ENCODE data around the gene MARVELD3.
A peak's percentile ranks its signal among the peaks of the same experiment; 100 is the strongest.
"Not testable (repeated sequence)": the region's sequence is repeated elsewhere in the genome, so short reads cannot be mapped to it uniquely, and the experiment has no call there.

MARVELD3 gene

DNA sequence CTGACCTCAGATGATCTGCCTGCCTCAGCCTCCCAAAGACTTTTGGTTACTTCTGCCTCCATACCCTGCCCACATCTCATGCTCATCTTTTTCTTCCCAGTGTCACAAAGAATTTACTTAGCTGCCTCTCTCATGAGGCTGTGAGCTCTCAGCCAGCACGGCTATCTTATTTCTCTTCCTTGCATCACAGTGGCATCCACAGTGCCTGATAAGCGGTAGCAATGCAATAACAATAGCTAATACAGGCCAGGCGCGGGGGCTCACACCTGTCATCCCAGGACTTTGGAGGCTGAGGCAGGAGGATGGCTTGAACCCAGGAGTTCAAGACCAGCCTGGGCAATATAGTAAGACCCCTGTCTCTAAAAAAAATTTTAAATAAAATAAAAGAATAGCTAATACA, 15.5 kb upstream of the MARVELD3 start:
- DNase-seq (ENCODE audit: low read depth): no peak
- TF ChIP-seq, protein P1, sequence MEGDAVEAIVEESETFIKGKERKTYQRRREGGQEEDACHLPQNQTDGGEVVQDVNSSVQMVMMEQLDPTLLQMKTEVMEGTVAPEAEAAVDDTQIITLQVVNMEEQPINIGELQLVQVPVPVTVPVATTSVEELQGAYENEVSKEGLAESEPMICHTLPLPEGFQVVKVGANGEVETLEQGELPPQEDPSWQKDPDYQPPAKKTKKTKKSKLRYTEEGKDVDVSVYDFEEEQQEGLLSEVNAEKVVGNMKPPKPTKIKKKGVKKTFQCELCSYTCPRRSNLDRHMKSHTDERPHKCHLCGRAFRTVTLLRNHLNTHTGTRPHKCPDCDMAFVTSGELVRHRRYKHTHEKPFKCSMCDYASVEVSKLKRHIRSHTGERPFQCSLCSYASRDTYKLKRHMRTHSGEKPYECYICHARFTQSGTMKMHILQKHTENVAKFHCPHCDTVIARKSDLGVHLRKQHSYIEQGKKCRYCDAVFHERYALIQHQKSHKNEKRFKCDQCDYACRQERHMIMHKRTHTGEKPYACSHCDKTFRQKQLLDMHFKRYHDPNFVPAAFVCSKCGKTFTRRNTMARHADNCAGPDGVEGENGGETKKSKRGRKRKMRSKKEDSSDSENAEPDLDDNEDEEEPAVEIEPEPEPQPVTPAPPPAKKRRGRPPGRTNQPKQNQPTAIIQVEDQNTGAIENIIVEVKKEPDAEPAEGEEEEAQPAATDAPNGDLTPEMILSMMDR (IDR thresholded peaks at IDR 0.05; ENCODE audit: low read length, missing control alignments): no peak
- H3K4me3 ChIP-seq (replicated peaks; ENCODE audit: low read depth, low read length): no peak overlapping the region

DNA sequence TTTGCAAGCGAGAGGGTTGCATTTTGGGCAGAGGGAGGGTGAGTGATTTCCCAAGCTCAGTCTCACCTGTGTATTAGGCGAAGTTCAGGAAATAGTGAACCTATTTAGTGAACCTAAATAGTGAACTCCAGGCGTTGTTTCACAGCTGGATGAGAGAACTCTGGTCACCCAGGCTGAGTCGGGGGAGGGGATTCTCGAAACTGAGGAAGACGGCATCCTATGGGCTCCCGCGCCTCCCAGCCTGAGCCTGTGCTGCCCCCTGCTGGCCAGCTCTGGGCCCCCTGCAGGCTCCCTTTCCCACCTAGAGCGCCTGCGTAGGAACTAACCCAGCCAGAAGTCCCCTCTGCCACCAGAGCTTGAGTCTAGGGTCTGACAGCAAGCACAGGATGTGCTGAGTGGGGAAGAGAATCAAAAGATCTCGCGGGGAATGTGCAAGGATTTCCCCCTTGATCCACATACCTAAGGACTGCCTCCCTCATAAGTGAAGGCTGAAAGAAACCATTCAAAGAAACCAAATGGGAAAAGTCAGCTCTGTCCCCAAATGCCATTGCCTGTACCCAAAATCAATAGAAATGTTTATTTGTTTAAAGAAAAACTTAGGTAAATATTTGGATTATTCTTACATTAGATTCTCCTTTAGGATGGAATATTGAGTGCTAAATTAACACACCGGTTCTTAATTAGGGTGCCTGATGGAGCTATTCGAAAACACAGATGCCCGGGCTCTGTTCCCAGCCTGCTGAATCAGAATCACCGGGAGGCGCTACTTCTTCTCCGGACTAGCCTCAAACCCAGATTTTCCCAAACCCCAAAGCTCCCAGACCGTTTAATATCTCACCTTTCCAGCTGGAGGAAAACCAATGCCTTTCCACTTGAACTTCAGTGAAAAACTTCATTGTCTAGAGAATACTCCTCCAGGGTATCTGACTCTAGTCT, 14.8 kb upstream of the MARVELD3 start:
- no peak overlapping the region for H3K4me3 ChIP-seq (replicated peaks; ENCODE audit: low read depth, low read length)
- DNase-seq (ENCODE audit: low read depth): peak; percentile 58
- TF ChIP-seq, protein P1 (IDR thresholded peaks at IDR 0.05; ENCODE audit: low read length, missing control alignments): peak; percentile 96

DNA sequence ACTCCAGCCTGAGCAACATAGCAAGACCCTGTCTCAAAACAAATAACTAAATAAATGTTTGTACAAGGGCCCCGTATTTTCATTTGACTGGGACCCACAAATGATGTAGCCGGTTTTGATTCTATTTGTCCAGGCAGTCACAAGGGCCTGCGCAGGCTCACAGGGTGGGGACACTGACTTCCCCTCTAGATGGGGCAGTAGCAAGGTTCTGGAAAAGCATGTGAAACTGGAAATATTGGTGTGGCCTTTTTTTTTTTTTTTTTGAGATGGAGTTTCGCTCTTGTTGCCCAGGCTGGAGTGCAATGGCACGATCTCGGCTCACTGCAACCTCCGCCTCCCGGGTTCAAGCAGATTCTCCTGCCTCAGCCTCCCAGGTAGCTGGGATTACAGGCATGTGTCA, 11.0 kb upstream of the MARVELD3 start:
- not testable (repeated sequence) for DNase-seq (ENCODE audit: low read depth); H3K4me3 ChIP-seq (replicated peaks; ENCODE audit: low read depth, low read length)

DNA sequence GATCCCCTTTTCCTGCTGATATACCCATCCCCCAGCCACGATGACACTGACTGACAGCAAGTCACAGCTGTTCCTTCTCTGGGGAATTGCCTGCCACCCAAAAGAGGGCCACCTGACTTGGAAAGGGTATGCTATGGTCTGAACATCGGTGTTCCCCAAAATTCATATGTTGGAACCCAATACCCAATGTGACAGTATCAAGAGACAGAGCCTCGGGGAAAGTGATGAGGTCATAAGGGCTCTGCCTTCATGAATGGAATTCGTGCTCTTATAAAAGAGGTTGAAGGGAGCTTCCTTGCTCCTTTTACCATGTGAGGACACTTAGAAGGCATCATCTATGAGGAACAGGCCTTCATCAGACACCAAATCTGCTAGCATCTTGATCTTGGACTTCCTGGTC, 7.6 kb upstream of the MARVELD3 start:
- DNase-seq (ENCODE audit: low read depth): no peak
- H3K4me3 ChIP-seq (replicated peaks; ENCODE audit: low read depth, low read length): no peak overlapping the region
- TF ChIP-seq, protein P1 (IDR thresholded peaks at IDR 0.05; ENCODE audit: low read length, missing control alignments): no peak

DNA sequence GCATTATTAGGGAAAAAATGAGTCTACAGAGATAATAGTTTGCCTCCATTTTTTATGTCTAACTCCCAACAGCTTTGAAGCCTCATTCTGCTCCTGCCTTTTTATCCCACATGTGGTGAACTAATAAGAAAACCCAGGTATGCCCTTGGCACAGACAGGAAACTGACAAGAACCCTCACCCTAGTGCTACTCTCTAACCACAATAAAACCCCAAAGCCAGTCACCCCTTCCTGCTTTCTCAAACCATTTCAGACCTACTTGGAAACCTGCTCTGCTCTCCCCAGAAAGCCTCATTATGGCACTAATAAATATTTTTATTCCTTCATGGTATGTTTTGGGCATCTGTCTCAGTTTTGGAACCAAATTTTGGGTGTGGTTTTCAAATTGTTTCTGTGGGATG, 3.9 kb upstream of the MARVELD3 start:
- H3K4me3 ChIP-seq (replicated peaks; ENCODE audit: low read depth, low read length): no peak overlapping the region
- no peak for DNase-seq (ENCODE audit: low read depth)
- TF ChIP-seq, protein P1 (IDR thresholded peaks at IDR 0.05; ENCODE audit: low read length, missing control alignments): no peak

DNA sequence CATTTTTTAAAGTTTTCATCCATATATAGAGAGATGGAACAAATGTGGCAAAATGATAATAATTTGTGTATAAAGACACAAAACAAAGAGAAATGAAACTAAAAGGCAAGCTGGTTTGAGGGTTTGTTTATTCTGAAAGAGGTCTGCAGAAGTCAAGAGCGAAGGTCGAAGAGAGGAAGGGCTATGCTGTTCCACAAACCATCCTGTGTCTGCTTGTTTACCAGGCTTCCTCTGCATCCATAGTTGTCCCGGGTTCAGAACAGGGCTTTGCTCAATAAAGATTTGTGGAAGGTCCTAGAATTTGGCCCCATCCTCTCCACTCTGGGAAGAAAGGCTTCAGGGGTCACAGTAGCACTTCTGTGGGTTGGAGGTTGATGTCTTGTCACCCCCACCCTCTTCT, 2.4 kb upstream of the MARVELD3 start:
- no peak for DNase-seq (ENCODE audit: low read depth)
- TF ChIP-seq, protein P1 (IDR thresholded peaks at IDR 0.05; ENCODE audit: low read length, missing control alignments): no peak
- no peak overlapping the region for H3K4me3 ChIP-seq (replicated peaks; ENCODE audit: low read depth, low read length)

DNA sequence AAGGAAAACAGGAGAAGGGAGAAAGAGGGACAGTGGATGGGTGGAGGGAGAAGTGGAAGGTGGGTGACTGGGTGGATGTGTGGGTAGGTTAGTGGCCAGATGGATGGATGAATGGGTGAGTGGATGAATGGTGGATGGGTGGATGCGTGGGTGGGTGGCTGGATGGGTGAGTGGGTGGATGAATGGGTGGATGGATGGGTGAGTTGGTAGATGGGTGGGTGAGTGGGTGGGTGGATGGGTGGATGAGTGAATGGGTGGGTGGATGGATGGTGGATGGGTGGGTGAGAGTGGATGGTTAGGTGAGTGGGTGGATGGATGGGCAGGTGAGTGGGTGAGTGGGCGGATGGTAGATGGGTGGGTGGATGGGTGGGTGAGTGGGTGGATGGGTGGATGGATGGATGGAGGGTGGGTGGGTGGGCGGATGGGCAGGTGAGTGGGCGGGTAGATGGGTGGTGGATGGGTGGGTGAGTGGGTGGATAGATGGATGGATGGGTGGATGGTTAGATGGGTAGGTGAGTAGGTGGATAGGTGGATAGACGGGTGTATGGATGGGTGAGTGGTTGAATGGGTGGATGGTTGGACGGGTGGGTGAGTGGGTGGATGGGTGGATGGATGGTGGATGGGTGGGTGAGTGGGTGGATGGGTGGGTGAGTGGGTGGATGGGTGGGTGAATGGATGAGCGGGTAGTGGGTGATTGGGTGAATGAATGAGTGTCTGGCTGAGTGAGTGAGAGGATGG, 702 bp upstream of the MARVELD3 start:
- TF ChIP-seq, protein P1 (IDR thresholded peaks at IDR 0.05; ENCODE audit: low read length, missing control alignments): no peak
- no peak for DNase-seq (ENCODE audit: low read depth)
- H3K4me3 ChIP-seq (replicated peaks; ENCODE audit: low read depth, low read length): no peak overlapping the region
